D721Med (cell line): Measurements from ENCODE around the gene WBP2.

Source experiments
- DNase-seq: peaks from one replicate; pipeline ENCODE4 v3.0.0; 2011; ENCODE audit warnings: low spot score; ENCODE audit not compliant: insufficient read length
- FAIRE-seq: peaks from 2 replicates; lab custom pipeline; 2011; peaks lifted over from hg19 to GRCh38; lab: Jason Lieb, UNC
- CTCF ChIP-seq: IDR thresholded peaks from 2 replicates; pipeline ENCODE4 v1.5.1; 2012; ENCODE audit warnings: mild to moderate bottlenecking, control low read depth; ENCODE audit not compliant: insufficient read depth; ENCODE audit errors: missing control alignments

The WBP2 gene

GRCh38 chr17:75898791-75899190 lies 43.7 kb upstream of the WBP2 start:
- no peak for FAIRE-seq

GRCh38 chr17:75898065-75898464 lies 42.9 kb upstream of the WBP2 start:
- no peak for TF ChIP-seq CTCF
- FAIRE-seq (no peak), DNase-seq (no peak)

More at GRCh38 chr17:75898791-75899190, 43.7 kb upstream of the WBP2 start:
- DNase-seq = no peak
- TF ChIP-seq CTCF = no peak

- no peak for FAIRE-seq
- no peak for TF ChIP-seq CTCF
- DNase-seq = no peak
Measured at GRCh38 chr17:75897160-75898019, 42.3 kb upstream of the WBP2 start.

GRCh38 chr17:75896415-75897159 lies 41.5 kb upstream of the WBP2 start, which contains the start of gene TRIM65:
TSS of gene TRIM65 (minus strand) at chr17:75896951. CDS start at chr17:75896937, 14 bp downstream.
- DNase-seq (peak; percentile 92), FAIRE-seq (no peak)
- TF ChIP-seq CTCF = peak; percentile 29

GRCh38 chr17:75895370-75896155 lies 40.4 kb upstream of the WBP2 start:
- FAIRE-seq (no peak), DNase-seq (no peak)
- TF ChIP-seq CTCF = peak; percentile 36

GRCh38 chr17:75894049-75894733 lies 39.1 kb upstream of the WBP2 start:
- DNase-seq = no peak

More at GRCh38 chr17:75894049-75894733, 39.1 kb upstream of the WBP2 start:
- FAIRE-seq = no peak
- no peak for TF ChIP-seq CTCF
